Activated naive CD4-positive, alpha-beta T cell (primary cell): Measurements from ENCODE around the gene RASGRP4.
A peak's percentile ranks its signal among the peaks of the same experiment; 100 is the strongest.
"Not testable (repeated sequence)": the region's sequence is repeated elsewhere in the genome, so short reads cannot be mapped to it uniquely, and the experiment has no call there.

ENCODE experiments used
- DNase-seq, 4 experiments: peaks; one replicate each; lab custom pipeline; 2025; lab: John Stamatoyannopoulos, UW

Gene RASGRP4

GRCh38 chr19:38413416-38413815 lies 12.6 kb downstream of the RASGRP4 start:
- DNase-seq, result no peak

GRCh38 chr19:38412961-38413360 lies 13.1 kb downstream of the RASGRP4 start:
- DNase-seq, result no peak

GRCh38 chr19:38412491-38412890 lies 13.5 kb downstream of the RASGRP4 start:
- no peak for DNase-seq

GRCh38 chr19:38411898-38412297 lies 14.1 kb downstream of the RASGRP4 start:
- not testable (repeated sequence) for DNase-seq

- no peak for DNase-seq
These were observed 14.8 kb downstream of the RASGRP4 start for GRCh38 chr19:38411041-38411712.

- not testable (repeated sequence) for DNase-seq
These were observed 15.6 kb downstream of the RASGRP4 start for GRCh38 chr19:38410407-38410806.

GRCh38 chr19:38409631-38410133 lies 16.3 kb downstream of the RASGRP4 start:
- no peak for DNase-seq

GRCh38 chr19:38405276-38405675 lies 20.7 kb downstream of the RASGRP4 start:
- no peak for DNase-seq

GRCh38 chr19:38404858-38405257 lies 21.2 kb downstream of the RASGRP4 start:
- no peak for DNase-seq

- DNase-seq, result peak; percentile 95 to 99 (median 98)
These were observed 22.9 kb downstream of the RASGRP4 start, which contains the start of gene FAM98C for GRCh38 chr19:38402967-38403674. TSS of gene FAM98C (plus strand) at chr19:38403093. CDS start at chr19:38403154, 61 bp downstream.

GRCh38 chr19:38402623-38402966 lies 23.4 kb downstream of the RASGRP4 start:
- DNase-seq, result no peak

GRCh38 chr19:38401148-38401547 lies 24.9 kb downstream of the RASGRP4 start:
- DNase-seq, result no peak

- DNase-seq, result no peak
These were observed 25.7 kb downstream of the RASGRP4 start for GRCh38 chr19:38400361-38400760.

GRCh38 chr19:38399537-38399936 lies 26.5 kb downstream of the RASGRP4 start:
- DNase-seq, result no peak

GRCh38 chr19:38399081-38399480 lies 26.9 kb downstream of the RASGRP4 start:
- DNase-seq, result no peak

GRCh38 chr19:38395381-38396114 lies 30.5 kb downstream of the RASGRP4 start:
- DNase-seq, result peak in 1 of 4 experiments; percentile 35

GRCh38 chr19:38394488-38394887 lies 31.5 kb downstream of the RASGRP4 start:
- DNase-seq, result peak in 3 of 4 experiments; percentile 32 to 53 (median 33)

GRCh38 chr19:38392707-38393308 lies 33.2 kb downstream of the RASGRP4 start:
- no peak for DNase-seq

- no peak for DNase-seq
These were observed 34.0 kb downstream of the RASGRP4 start for GRCh38 chr19:38391911-38392464.

GRCh38 chr19:38389957-38390924 lies 35.8 kb downstream of the RASGRP4 start:
- no peak for DNase-seq
